Heart left ventricle (tissue), 13 donors: Measurements from ENCODE around the gene APOB.

Experiments
- POLR2A ChIP-seq, 2 donors: fragments of 450-650 bp; IDR thresholded peaks; one replicate each; pipeline ENCODE4 v1.6.1; 2017; ENCODE audit warnings: antibody characterized with exemption in 2 of 2, mild to moderate bottlenecking in 2 of 2, moderate library complexity in 2 of 2
- TF ChIP-seq, protein P1 (sequence below), 12 donors: fragments of 200-600 bp; sonication (generic) in 4 of 12; IDR thresholded peaks; one replicate each; pipeline versions ENCODE4 v1.5.0 to v1.8.0; 2018 to 2022; ENCODE audit warnings: antibody characterized with exemption in 12 of 12, mild to moderate bottlenecking in 5 of 12
- donor health status: ischemic (EF 13 %, LVEDD 7.1; RV severe dilation, severe dysfunction).
- donor health status: DM: no; HTN: yes; CAD: no.
- donor health status: DM: no; HTN: no; CAD: no.
- donor health status: ischemic (EF 25% LVEDD 6.9; RV normal size, moderate dysfunction).
- donor health status: ischemic (EF 25% LVEDD 5.7; RV mildly dilated, moderate dysfunction).
- donor health status: ischemic (EF 35%, LVEDD 5.7; RV mildly dilated, moderate dysfunction).
- donor health status: nonischemic (EF 11% LVEDD 7.7; RV severe dilation, severe dysfunction).
- donor health status: DM: yes; HTN: yes; CAD: no.
- donor health status: PGD.
- donor health status: ischemic (EF 29% LVEDD 5.4; RV normal size, mild dysfunction).
- donor health status: nonischemic (EF 23%, LVEDD 6.1; RV moderate dilation, normal function).

DNA sequence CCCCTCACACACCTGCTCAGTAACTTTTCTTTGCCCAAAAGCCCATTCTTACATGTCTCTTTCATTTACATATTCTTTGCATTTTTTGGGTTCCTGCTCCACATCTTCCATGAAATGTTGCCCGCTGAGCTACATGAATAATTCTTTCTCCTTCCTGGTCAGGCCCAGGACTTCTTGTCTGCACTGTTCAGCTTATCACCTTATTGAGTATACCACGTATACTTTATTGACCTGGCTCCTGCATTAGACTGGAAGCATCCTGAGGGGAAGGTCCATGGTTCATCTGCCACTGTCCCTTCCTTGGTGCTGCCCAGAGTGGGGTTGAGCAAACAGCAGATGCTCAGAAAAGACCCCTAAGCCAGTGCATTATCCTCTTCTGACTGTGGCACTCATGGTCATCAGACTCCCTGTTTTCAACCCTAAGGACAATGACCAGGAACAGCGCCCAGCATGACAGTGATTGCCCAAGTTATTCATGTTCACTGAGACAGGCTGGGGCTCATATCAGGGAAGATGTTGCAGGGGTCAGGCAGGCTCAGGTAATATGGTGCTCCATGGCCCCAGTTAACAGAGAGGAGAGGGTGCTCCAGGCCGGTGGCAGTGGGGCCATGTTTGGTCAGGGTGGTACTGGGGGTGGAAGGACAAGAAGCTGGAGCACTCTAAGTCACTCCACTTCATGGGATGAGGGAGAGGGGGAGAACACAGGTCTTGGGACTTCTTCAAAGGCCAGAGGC is 7.7 kb downstream of the APOB start:
- no peak for TF ChIP-seq POLR2A (IDR thresholded peaks at IDR 0.05)
- TF ChIP-seq, protein P1, sequence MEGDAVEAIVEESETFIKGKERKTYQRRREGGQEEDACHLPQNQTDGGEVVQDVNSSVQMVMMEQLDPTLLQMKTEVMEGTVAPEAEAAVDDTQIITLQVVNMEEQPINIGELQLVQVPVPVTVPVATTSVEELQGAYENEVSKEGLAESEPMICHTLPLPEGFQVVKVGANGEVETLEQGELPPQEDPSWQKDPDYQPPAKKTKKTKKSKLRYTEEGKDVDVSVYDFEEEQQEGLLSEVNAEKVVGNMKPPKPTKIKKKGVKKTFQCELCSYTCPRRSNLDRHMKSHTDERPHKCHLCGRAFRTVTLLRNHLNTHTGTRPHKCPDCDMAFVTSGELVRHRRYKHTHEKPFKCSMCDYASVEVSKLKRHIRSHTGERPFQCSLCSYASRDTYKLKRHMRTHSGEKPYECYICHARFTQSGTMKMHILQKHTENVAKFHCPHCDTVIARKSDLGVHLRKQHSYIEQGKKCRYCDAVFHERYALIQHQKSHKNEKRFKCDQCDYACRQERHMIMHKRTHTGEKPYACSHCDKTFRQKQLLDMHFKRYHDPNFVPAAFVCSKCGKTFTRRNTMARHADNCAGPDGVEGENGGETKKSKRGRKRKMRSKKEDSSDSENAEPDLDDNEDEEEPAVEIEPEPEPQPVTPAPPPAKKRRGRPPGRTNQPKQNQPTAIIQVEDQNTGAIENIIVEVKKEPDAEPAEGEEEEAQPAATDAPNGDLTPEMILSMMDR (IDR thresholded peaks at IDR 0.05), result no peak
